Upper lobe of right lung (tissue), 1 donor: Measurements from ENCODE around the gene PRSS53. TPM values are rescaled to one million over a fixed set of nuclear protein-coding genes. Genes with fewer than 3 reads are reported as not detected.

Experiments used
- ATAC-seq: fragments of 200-7000 bp; cut with Tn5 transposase; one replicate; pipeline ENCODE4 v1.9.1; 2020; ENCODE audit warnings: mild to moderate bottlenecking, moderate library complexity
- DNase-seq: peaks from one replicate; pipeline ENCODE4 v3.0.0-alpha.2; 2020
- H3K27ac ChIP-seq: fragments of 200-600 bp; one replicate; pipeline ENCODE4 v1.8.0; 2022
- H3K27me3 ChIP-seq: fragments of 200-600 bp; one replicate; pipeline ENCODE4 v1.8.0; 2022; ENCODE audit warnings: mild to moderate bottlenecking
- H3K36me3 ChIP-seq: fragments of 200-600 bp; one replicate; pipeline ENCODE4 v1.8.0; 2022
- H3K4me1 ChIP-seq: fragments of 200-600 bp; one replicate; pipeline ENCODE4 v1.8.0; 2022
- H3K4me3 ChIP-seq: fragments of 200-600 bp; one replicate; pipeline ENCODE4 v1.8.0; 2022; ENCODE audit warnings: mild to moderate bottlenecking
- H3K9me3 ChIP-seq: fragments of 200-600 bp; one replicate; pipeline ENCODE4 v1.8.0; 2022
- CTCF ChIP-seq: fragments of 200-600 bp; IDR thresholded peaks from one replicate; pipeline ENCODE4 v1.8.0; 2022; ENCODE audit warnings: antibody characterized with exemption
- intact Hi-C: fragments of 100-400 bp; cut with DNase I; formaldehyde crosslinking; loops from one replicate; pipeline ENCODE4 v1.11.0; 2022
- total RNA-seq: library from RNA; stranded (reverse); fragmentation: NEBNext Ultra II Directional; extraction: Animal tissue kit (Norgen Biotek cat#: 25700); gene quantifications from one replicate; pipeline ENCODE4 v1.2.1, GENCODE V29; 2021
- donor health status: DM: no; HTN: yes; CAD: no; lungs with severe emphysema.

PRSS53 gene
- total RNA-seq, 1 donor from 2014 or later: 1.8 TPM

GRCh38 chr16:31134091-31134571 lies 45.4 kb upstream of the PRSS53 start:
- no peak for ATAC-seq

GRCh38 chr16:31133046-31133501 lies 44.3 kb upstream of the PRSS53 start:
- Histone ChIP-seq H3K36me3 (peaks cover 28% of the 10 kb centered on the region), H3K4me1 (peaks cover 36% of the 10 kb centered on the region), H3K27me3 (no peaks in the 10 kb centered on the region), H3K9me3 (no peaks in the 10 kb centered on the region), H3K4me3 (peak overlapping the region; percentile 58), H3K27ac (peak overlapping the region; percentile 17)
- no peak for DNase-seq
- no peak for TF ChIP-seq CTCF
- intact Hi-C loops: no loop called here
- no peak for ATAC-seq

More at GRCh38 chr16:31134091-31134571, 45.4 kb upstream of the PRSS53 start:
- no peak for DNase-seq
- peak overlapping the region; percentile 58 for H3K4me3 ChIP-seq
- no peak overlapping the region for H3K27ac ChIP-seq
- intact Hi-C loops: no loop called here
- H3K36me3 ChIP-seq: peaks cover 21% of the 10 kb centered on the region
- peaks cover 30% of the 10 kb centered on the region for H3K4me1 ChIP-seq
- TF ChIP-seq CTCF: no peak
- no peaks in the 10 kb centered on the region for H3K27me3 ChIP-seq
- H3K9me3 ChIP-seq: no peaks in the 10 kb centered on the region

- Histone ChIP-seq H3K27me3 (no peaks in the 10 kb centered on the region), H3K9me3 (no peaks in the 10 kb centered on the region), H3K4me3 (no peak overlapping the region), H3K4me1 (peaks cover 42% of the 10 kb centered on the region), H3K27ac (no peak overlapping the region), H3K36me3 (peaks cover 34% of the 10 kb centered on the region)
- intact Hi-C loops: no loop called here
- DNase-seq (no peak), ATAC-seq (no peak)
- TF ChIP-seq CTCF: no peak
Observed at GRCh38 chr16:31132303-31132979, 43.7 kb upstream of the PRSS53 start.

- Histone ChIP-seq H3K9me3 (no peaks in the 10 kb centered on the region), H3K27me3 (no peaks in the 10 kb centered on the region), H3K4me1 (peaks cover 48% of the 10 kb centered on the region), H3K36me3 (peaks cover 40% of the 10 kb centered on the region), H3K27ac (no peak overlapping the region), H3K4me3 (no peak overlapping the region)
- ATAC-seq (no peak), DNase-seq (no peak)
- intact Hi-C loops: no loop called here
- no peak for TF ChIP-seq CTCF
Observed at GRCh38 chr16:31131841-31132271, 43.1 kb upstream of the PRSS53 start.

GRCh38 chr16:31131416-31131815 lies 42.7 kb upstream of the PRSS53 start:
- DNase-seq: peak; percentile 68
- Histone ChIP-seq H3K9me3 (no peaks in the 10 kb centered on the region), H3K27ac (peak overlapping the region; percentile 96), H3K36me3 (peaks cover 40% of the 10 kb centered on the region), H3K4me1 (peaks cover 48% of the 10 kb centered on the region), H3K4me3 (no peak overlapping the region), H3K27me3 (no peaks in the 10 kb centered on the region)
- no peak for TF ChIP-seq CTCF
- intact Hi-C loops: no loop called here
- ATAC-seq: no peak
